GM18861 (cell line): ENCODE data around the gene TLNRD1.

ENCODE experiments used
- ATAC-seq: cut with Tn5 transposase; IDR thresholded peaks from one replicate; pipeline ENCODE4 v1.9.1; 2021; ENCODE audit not compliant: unreplicated experiment

TLNRD1 gene

GRCh38 chr15:81025721-81026370 lies 25.1 kb downstream of the TLNRD1 start:
- ATAC-seq: no peak

DNA sequence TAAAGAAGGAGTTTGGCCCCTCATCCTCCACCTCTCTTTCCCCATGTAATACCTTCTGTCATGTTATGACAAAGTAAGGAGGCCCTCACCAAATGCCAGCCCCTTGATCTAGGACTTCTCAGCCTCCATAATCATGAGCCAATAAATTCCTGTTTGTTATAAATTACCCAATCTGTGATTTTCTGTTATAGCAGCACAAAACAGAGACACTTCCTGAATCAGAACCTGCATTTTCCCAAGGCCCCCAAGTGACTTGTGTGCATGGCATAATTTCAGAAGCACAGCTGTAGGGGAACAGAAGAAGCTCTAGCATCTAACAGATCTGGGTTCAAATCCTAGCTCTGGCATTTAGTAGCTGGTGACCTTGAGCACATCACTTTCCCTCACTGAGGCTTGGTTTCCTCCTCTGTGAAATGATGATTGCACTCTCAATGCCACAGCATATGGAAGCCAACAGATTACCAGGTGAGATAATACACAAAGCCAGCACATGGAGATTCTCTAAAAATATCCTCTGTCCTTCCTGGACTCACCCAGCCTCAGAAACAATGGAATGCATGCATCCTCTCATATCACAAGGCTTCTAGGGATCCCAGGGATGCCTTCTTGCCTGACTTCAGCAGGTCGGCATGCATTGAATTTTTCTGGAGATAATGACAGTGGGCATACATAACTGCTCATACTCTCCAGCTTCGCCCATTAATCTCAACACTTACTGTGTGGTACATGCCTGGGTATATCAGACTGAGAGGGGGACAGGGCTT lies 26.3 kb downstream of the TLNRD1 start:
- ATAC-seq: no peak

DNA sequence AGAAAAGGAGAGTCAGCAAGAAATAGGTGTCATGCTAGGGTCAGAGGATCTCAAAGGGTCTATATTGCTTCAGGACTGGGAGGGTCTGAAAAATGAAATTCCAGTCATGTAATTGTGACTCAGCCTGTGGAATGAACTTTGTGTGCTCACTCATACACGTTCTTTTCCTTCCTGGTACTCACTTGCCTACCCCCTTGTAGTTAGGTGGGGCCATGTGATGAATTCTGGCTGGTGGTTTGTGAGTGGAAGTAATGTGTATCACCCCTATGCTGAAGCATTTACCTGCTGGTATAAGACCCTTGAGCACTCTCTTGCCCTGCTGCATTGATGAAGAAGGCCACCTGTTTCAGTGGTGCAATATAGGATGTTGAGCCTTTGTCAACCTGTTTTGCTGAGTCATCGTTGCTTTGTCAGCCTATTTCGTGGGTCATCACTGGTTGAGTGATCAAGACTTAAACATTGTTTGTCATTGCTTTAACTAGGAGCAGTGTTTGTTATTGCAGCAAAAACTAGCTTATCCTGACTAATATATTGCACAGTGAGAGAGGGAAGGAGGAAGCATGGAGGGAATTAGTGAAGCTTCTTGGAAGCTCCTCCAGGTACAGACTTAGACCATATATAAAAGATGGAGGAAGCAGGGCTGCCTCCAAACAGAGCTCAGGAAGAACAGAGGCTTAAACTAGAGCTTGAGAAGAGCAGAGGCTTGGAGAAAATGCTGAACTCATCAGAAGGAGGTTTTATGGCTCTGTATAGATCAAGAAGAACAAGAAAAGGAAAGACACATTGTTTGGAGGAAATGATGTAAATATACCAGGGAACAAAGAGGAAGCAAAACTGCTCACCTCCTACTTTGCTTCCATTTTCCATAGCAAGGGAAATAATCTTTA lies 28.9 kb downstream of the TLNRD1 start:
- no peak for ATAC-seq

DNA sequence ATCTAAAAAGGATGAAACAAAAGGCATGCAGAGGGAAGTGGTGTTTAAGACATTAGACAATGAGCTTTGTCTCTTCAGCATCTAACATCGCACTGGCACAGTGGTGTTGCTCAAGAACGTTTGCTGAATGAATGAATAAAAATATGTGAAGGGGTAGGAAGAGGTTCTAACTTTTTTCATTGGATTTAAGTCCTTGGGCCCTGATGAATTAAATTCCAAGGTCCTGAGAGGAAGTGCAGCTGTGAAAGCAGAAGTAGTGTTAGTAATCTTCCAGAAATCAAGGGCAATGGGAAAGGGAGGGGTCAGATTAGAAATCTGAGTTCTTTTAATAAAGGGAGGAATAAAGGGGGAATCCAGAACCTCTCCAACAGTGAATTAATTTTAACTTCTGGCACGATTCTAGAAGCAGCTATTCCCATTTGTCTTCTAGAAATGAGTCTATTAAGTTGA lies 29.6 kb downstream of the TLNRD1 start:
- ATAC-seq: no peak

GRCh38 chr15:81031203-81031602 lies 30.5 kb downstream of the TLNRD1 start:
- no peak for ATAC-seq

- ATAC-seq: no peak
These were observed 31.6 kb downstream of the TLNRD1 start for GRCh38 chr15:81032355-81032754.

DNA sequence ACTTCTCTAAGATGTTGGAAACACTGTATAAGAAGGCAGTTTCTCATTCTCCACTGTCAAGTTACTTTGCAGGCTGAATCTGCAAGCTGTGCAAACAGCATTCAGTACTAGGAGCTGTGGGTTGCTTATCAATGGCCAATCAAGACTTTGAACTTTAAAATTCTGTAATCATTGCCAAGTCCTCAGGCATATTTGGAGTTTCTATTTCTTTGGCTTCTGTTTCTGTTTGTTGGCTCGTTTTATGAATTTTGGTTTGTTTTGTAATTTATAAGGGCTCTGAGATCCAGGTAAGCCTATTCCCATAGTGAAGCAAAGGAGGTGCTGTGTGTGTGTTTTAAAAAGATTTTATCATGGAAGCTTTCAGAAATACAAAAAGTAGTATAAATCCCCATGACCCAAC lies 32.1 kb downstream of the TLNRD1 start:
- no peak for ATAC-seq

DNA sequence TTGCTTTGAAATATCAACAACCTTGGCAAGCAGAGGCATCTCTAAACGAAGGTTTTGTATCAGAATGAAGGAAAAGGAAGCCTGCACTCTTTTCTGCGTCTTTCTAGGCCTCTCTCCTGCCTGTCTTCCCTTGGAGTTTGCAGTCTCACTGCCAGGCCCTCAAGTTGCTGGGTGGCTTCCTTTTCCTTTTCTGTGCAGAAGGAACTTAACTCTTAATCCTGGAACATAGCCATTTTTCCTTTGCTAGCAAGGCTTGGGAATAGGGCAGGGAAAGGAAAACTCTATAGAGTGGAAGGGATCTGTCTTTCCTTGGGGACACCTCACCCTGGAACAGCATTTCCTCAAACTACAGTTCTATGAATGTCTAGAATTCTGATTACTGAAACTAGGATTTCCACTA lies 32.8 kb downstream of the TLNRD1 start:
- ATAC-seq: no peak

DNA sequence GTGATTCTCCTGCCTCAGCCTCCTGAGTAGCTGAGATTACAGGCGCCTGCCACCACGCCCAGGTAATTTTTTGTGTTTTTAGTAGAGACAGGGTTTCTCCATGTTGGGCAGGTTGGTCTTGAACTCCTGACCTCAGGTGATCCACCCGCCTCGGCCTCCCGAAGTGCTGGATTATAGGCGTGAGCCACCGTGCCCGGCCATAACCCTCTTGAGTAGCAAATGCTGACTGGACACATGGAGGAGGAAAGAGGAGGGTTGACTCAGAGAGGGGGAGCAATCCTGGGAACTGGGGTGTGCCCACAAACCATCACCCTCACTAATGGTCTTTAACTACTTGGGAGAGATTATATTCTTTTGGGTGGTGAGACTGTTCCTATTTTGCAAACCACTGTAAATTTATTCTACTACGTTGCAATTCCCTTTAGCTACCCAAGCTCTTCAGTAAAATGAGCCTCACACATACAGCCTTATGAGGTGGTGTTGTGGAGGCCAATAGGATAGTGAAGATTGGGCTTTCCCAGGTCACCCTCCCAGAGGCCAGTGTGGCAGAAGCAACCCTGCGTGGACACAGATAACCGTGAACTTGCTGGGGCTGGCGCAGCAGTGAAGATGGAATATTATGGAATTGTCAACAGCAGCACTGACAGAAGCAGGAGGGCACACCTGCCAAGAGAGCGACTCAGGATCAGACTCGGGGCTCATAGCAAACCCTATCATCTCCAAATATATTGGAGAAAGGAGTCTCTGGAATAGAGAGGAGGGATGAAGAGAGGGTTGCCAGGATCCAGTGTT lies 37.4 kb downstream of the TLNRD1 start:
- ATAC-seq: no peak

DNA sequence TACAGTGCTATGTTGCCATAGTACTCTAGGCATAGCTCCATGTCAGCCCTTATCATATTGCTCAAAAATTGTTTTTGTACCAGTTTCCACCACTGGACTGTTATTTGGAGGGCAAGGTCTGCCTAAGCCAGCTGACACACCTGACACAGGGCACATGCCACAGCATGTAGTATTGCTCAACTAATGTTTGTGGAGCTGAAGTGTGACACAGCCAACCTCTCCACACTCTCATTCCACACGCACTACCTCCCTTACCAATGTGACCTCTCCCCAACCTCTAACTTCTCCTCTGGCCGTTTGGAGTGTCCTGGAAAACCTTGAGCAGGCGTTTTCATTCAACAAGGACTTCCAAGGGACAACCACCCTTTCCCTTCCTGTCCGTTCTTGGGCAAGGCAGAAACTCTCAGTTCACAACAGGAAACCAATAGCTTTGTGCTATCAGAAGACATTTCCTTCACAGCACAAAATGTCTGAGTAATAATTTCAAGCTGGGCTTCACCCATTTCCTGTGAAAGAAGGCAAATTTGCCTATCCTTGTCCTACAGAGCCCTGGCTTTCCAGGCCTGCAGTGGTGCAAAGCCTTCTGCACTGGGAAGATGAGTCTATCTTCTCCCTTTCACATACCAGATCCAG lies 38.4 kb downstream of the TLNRD1 start:
- ATAC-seq: no peak

- ATAC-seq: no peak
These were observed 40.0 kb downstream of the TLNRD1 start for GRCh38 chr15:81040757-81041156.

- ATAC-seq: no peak
These were observed 42.7 kb downstream of the TLNRD1 start for GRCh38 chr15:81043281-81043934.

GRCh38 chr15:81043935-81044575 lies 43.3 kb downstream of the TLNRD1 start:
- ATAC-seq: no peak

GRCh38 chr15:81046290-81046689 lies 45.6 kb downstream of the TLNRD1 start:
- ATAC-seq: no peak

DNA sequence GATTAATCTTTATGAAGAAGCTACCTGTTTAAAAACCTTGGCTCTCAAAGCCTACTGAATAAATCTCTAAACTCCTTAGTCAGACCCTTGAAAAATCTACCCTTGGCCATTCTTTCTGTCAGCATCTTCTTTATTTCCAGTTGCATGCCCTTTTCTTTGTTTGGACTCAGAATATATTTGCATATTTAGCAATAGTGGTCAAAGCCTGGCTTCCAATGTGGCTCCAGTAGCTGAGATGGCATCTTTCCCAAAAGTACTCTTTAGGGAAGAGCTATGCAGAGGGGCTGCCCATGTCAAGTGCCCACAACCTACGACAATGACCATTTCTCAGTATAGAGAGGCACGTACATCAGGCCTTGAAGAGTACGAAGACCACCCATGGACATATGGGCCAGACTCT lies 47.2 kb downstream of the TLNRD1 start:
- no peak for ATAC-seq

- ATAC-seq: no peak
These were observed 49.1 kb downstream of the TLNRD1 start for GRCh38 chr15:81049835-81050234.

GRCh38 chr15:81050259-81050658 lies 49.5 kb downstream of the TLNRD1 start:
- no peak for ATAC-seq

DNA sequence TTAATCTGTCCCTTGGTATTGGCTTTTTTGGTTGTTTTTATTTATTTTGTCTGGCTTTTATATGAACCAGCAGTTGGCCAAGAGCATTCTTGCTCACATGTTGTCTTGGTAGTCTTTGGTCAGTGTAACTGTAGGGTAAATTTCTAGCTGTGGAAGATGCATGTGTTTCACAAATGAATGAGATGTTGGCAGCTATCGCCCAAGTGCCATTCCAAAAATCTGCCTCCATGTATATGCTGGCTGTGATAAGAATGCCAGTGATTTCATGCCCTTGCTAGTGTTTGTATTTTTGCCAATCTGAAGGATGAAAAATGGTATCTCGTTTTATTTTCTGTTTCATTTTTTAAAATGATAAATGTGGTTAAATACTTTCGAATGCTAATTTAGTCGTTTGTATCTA lies 50.1 kb downstream of the TLNRD1 start:
- ATAC-seq: no peak

- no peak for ATAC-seq
These were observed 51.3 kb downstream of the TLNRD1 start for GRCh38 chr15:81052046-81052445.
